Uterus (tissue), 4 donors: ENCODE data around the gene UHMK1. TPM values are rescaled to one million over a fixed set of nuclear protein-coding genes. Genes with fewer than 3 reads are reported as not detected.
"Not testable (repeated sequence)": the region's sequence is repeated elsewhere in the genome, so short reads cannot be mapped to it uniquely, and the experiment has no call there.

Source experiments
- DNase-seq, 2 donors: peaks; one replicate each; pipeline ENCODE4 v3.0.0-alpha.2; 2019 to 2020
- H3K27ac ChIP-seq, 2 donors: fragments of 200-600 bp; sonication (generic); 1 replicate in 1 of 2; 2 replicates in 1 of 2; pipeline ENCODE4 v1.5.1; 2016 to 2018
- H3K27me3 ChIP-seq, 2 donors: fragments of 200-600 bp; sonication (generic); one replicate each; pipeline ENCODE4 v1.5.1; 2018 to 2019; ENCODE audit warnings: control low read depth in 1 of 2
- H3K36me3 ChIP-seq, 2 donors: fragments of 200-600 bp; sonication (generic); one replicate each; pipeline ENCODE4 v1.5.1; 2019; ENCODE audit warnings: control low read depth in 1 of 2
- H3K4me1 ChIP-seq, 2 donors: fragments of 200-600 bp; sonication (generic); one replicate each; pipeline ENCODE4 v1.5.1; 2018 to 2019; ENCODE audit warnings: control low read depth in 1 of 2
- H3K4me3 ChIP-seq, 2 donors: fragments of 200-600 bp; sonication (generic); 1 replicate in 1 of 2; 2 replicates in 1 of 2; pipeline ENCODE4 v1.5.1; 2018 to 2019; ENCODE audit warnings: mild to moderate bottlenecking in 1 of 2
- H3K9me3 ChIP-seq, 2 donors: fragments of 200-600 bp; sonication (generic); one replicate each; pipeline ENCODE4 v1.5.1; 2019; ENCODE audit warnings: control low read depth in 1 of 2
- POLR2A ChIP-seq, 2 donors: fragments of 450-650 bp; IDR thresholded peaks; one replicate each; pipeline ENCODE4 v1.6.1; 2016; ENCODE audit warnings: antibody characterized with exemption in 2 of 2, mild to moderate bottlenecking in 1 of 2, moderate library complexity in 1 of 2
- intact Hi-C: fragments of 100-400 bp; cut with DNase I; formaldehyde crosslinking; loops from one replicate; pipeline ENCODE4 v1.15.1; 2023; ENCODE audit warnings: low total_unique reads
- total RNA-seq, 4 donors: library from RNA; depleted of rRNA in 3 of 4; stranded (reverse); fragments of >200 nt in 3 of 4; gene quantifications; one replicate each; pipeline versions ENCODE4 v1.1.0 to v1.2.4, GENCODE V29; 2014 to 2023
- TF ChIP-seq, protein P1 (sequence below), 4 experiments: fragments of 200-600 bp in 2 of 4; fragments of 450-650 bp in 2 of 4; sonication (generic) in 2 of 4; IDR thresholded peaks; one replicate each; pipeline ENCODE4 v1.5.1; 2016 to 2019; ENCODE audit warnings: antibody characterized with exemption in 4 of 4, mild to moderate bottlenecking in 2 of 4, moderate library complexity in 1 of 4
- donor health status: DM: yes; HTN: yes; CAD: no.

UHMK1 gene
- total RNA-seq, 4 donors from 2014 or later: 9.2 to 58.8 (median 31.6) TPM

DNA sequence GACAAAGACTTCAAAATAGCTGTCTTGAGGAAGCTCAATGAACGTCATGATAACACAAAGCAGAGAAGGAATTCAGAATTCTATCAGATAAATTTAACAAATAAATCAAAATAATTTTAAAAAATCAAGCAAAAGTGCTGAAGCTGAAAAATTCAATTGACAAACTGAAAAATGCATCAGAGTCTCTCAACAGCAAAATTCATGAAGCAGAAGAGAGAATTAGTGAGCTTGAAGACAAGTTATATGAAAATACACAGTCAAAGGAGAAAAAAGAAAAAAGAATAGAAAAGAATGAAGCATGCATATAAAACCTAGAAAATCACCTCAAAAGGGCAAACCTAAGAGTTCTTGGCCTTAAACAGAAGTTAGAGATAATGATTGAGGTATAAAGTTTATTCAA is 21.0 kb upstream of the UHMK1 start:
- H3K36me3 ChIP-seq: no peaks in the 10 kb centered on the region
- H3K4me1 ChIP-seq: no peaks in the 10 kb centered on the region
- TF ChIP-seq POLR2A (IDR thresholded peaks at IDR 0.05): no peak
- H3K27ac ChIP-seq: no peak overlapping the region
- H3K4me3 ChIP-seq: no peak overlapping the region
- no peak for DNase-seq
- no peaks in the 10 kb centered on the region for H3K9me3 ChIP-seq
- intact Hi-C loops: no loop called here
- H3K27me3 ChIP-seq: no peaks in the 10 kb centered on the region

DNA sequence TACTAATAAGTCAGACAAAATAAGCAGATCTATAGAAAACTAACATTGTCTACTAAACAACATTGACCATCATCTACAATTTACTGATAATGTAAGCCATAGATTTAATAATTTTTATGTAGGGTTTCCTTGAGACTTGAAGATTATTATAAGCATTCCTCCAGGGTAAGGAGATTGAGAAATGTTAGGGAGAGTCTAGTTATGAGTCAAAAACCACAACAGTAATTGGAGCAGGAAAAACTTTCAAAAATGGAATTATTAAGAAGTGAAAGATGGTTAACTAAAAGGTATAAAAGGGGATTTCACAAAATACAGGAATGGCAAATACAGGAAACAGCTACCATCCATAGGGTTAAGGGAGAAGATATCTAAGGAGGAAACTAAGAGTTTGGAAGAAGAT is 12.4 kb upstream of the UHMK1 start:
- no peaks in the 10 kb centered on the region for H3K4me1 ChIP-seq
- H3K36me3 ChIP-seq: no peaks in the 10 kb centered on the region
- H3K9me3 ChIP-seq: no peaks in the 10 kb centered on the region
- TF ChIP-seq, protein P1, sequence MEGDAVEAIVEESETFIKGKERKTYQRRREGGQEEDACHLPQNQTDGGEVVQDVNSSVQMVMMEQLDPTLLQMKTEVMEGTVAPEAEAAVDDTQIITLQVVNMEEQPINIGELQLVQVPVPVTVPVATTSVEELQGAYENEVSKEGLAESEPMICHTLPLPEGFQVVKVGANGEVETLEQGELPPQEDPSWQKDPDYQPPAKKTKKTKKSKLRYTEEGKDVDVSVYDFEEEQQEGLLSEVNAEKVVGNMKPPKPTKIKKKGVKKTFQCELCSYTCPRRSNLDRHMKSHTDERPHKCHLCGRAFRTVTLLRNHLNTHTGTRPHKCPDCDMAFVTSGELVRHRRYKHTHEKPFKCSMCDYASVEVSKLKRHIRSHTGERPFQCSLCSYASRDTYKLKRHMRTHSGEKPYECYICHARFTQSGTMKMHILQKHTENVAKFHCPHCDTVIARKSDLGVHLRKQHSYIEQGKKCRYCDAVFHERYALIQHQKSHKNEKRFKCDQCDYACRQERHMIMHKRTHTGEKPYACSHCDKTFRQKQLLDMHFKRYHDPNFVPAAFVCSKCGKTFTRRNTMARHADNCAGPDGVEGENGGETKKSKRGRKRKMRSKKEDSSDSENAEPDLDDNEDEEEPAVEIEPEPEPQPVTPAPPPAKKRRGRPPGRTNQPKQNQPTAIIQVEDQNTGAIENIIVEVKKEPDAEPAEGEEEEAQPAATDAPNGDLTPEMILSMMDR (IDR thresholded peaks at IDR 0.05): no peak
- no peak for TF ChIP-seq POLR2A (IDR thresholded peaks at IDR 0.05)
- no peak for DNase-seq
- intact Hi-C loops: no loop called here
- no peak overlapping the region for H3K4me3 ChIP-seq
- no peaks in the 10 kb centered on the region for H3K27me3 ChIP-seq
- no peak overlapping the region for H3K27ac ChIP-seq

DNA sequence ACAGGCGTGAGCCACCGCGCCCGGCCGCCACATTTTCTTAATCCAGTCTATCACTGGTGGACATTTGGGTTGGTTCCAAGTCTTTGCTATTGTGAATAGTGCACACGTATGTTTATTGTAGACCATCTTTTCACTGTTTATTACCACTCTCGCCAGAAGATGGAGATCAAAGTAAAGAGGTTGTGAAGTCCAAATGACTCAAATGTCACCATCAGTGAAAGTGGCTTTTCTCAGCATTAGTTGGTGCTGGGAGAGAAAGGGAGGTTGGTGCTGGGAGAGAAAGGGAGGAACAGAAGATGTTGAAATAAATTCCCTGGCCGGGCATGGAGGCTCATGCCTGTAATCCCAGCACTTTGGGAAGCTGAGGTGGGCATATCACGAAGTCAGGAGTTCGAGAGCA is 10.4 kb upstream of the UHMK1 start:
- H3K27me3 ChIP-seq: no peaks in the 10 kb centered on the region
- H3K4me1 ChIP-seq: no peaks in the 10 kb centered on the region
- intact Hi-C loops: no loop called here
- no peak overlapping the region for H3K27ac ChIP-seq
- DNase-seq: no peak
- TF ChIP-seq, protein P1 (IDR thresholded peaks at IDR 0.05): no peak
- no peak for TF ChIP-seq POLR2A (IDR thresholded peaks at IDR 0.05)
- no peaks in the 10 kb centered on the region for H3K36me3 ChIP-seq
- H3K9me3 ChIP-seq: no peaks in the 10 kb centered on the region
- H3K4me3 ChIP-seq: no peak overlapping the region

DNA sequence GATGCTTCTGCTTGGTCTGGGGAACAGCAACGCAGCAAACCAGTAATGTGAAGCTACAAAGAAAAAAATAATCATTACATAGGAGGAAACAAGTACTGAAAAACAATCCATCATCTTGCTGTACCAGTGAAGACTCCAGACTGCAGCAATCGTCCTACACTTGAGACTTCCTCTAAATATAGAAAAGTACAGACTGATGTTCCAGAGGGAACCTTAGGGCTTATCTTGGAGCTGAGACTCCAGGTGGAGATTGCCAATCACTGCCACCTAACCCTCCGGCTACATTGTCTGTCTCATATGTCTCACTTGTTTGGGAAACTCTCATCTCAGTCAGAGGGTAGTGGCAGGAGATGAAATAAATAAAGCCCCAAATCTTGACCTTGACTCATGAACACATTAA is 9.4 kb upstream of the UHMK1 start:
- TF ChIP-seq, protein P1 (IDR thresholded peaks at IDR 0.05): no peak
- no peak for TF ChIP-seq POLR2A (IDR thresholded peaks at IDR 0.05)
- H3K27me3 ChIP-seq: no peaks in the 10 kb centered on the region
- no peak for DNase-seq

DNA sequence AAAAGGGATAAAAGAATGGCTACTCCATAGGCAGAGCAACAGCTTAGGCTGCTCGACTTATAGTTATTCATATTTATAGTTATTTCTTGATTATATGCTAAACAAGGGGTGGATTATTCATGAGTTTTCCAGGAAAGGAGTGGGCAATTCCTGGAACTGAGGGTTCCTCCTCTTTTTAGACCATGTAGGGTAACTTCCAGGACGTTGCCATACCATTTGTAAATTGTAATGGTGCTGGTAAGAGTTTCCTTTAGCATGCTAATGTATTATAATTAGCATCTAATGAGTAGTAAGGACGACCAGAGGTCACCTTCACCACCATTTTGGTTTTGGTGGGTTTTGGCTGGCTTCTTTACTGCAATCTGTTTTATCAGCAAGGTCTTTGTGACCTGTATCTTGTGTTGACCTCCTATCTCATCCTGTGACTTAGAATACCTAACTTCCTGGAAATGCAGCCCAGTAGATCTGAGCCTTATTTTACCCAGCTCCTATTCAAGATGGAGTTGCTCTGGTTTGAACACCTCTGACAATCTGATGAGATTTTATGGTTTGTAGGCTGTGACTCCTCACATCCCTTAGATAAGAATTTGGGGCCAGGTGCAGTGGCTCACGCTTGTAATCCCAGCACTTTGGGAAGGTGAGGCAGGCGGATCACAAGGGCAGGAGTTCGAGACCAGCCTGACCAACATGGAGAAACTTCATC is 1.9 kb upstream of the UHMK1 start:
- intact Hi-C loops: loop anchor here (10.0 kb wide), 1 partner anchor 59 kb away; no protein-coding TSS in a partner anchor
- not testable (repeated sequence) for H3K27ac ChIP-seq, H3K9me3 ChIP-seq, H3K36me3 ChIP-seq, DNase-seq, H3K4me1 ChIP-seq, H3K27me3 ChIP-seq, H3K4me3 ChIP-seq

More for the DNA sequence above, 9.4 kb upstream of the UHMK1 start:
- H3K4me1 ChIP-seq: no peaks in the 10 kb centered on the region
- no peaks in the 10 kb centered on the region for H3K36me3 ChIP-seq
- H3K27ac ChIP-seq: no peak overlapping the region
- intact Hi-C loops: no loop called here
- H3K9me3 ChIP-seq: no peaks in the 10 kb centered on the region
- H3K4me3 ChIP-seq: no peak overlapping the region

DNA sequence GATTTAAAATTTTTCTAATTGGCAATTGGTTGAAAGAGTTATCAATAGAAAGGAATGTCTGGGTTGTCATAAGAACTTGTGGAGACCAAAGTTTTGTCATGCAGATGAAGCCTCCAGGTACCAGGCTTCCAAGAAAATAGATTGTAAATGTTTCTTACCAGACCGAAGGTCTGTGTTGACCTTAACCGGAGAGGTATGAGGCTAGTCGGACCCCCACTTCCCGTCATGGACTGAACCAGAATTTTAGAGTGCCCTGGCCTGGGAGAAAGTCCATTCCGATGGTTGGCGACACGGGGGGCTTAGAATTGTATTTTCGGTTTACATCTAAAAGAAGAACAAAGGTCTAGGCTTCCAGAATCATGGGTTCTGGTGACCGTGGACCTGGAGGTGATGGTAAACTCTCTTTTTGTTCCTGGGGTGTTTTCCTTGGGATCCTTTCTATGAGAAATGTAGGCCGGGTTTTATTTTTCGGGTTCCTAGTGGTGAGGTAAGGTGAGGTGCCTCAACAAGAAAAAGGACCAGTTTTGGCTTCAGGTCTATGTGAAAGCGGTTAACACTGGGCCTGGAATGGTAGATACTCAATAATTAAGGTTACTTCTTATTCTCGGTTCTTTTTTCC is 405 bp upstream of the UHMK1 start:
- no peak for DNase-seq
- Histone ChIP-seq H3K27me3 (no peaks in the 10 kb centered on the region), H3K4me1 (no peaks in the 10 kb centered on the region), H3K4me3 (peak overlapping the region; percentile 95 to 100), H3K27ac (peak overlapping the region; percentile 89 to 94), H3K9me3 (no peaks in the 10 kb centered on the region), H3K36me3 (no peaks in the 10 kb centered on the region)
- TF ChIP-seq, protein P1 (IDR thresholded peaks at IDR 0.05): no peak
- TF ChIP-seq POLR2A (IDR thresholded peaks at IDR 0.05): no peak
- intact Hi-C loops: loop anchor here (10.0 kb wide), 1 partner anchor 58 kb away; no protein-coding TSS in a partner anchor
